LNCaP clone FGC (cell line): ENCODE results near the gene AIG1.

Source experiments
- DNase-seq: peaks from one replicate; pipeline ENCODE4 v3.0.0-alpha.2; 2011; ENCODE audit warnings: low read depth
- H3K4me3 ChIP-seq: 2 replicates; pipeline ENCODE4 v1.5.1; 2011; ENCODE audit warnings: mild to moderate bottlenecking, low read depth, low read length, control low read depth
- TF ChIP-seq, protein P1 (sequence below): IDR thresholded peaks from 2 replicates; pipeline ENCODE4 v1.5.1; 2012; ENCODE audit warnings: mild to moderate bottlenecking; ENCODE audit not compliant: control insufficient read depth, insufficient read depth; ENCODE audit errors: extremely low read depth

AIG1 gene

DNA sequence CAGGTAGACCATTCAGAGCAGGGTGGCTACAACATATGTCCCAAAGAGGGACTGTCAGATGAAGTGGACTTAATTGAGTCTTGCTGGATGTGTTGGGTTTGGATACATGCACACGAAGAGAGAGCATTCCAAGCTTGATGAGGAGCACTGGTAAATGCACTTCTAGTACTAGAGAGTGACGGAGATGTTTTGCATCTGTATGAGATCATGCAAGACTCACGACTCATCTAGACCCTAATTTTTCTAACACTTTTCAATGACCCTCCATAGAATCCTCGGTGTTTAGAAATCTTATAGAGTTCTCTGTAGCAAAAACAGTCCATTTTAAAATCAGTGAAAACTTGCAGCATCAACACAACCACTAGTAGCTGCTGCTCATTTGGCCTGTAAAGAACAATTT lies 4.8 kb upstream of the AIG1 start:
- H3K4me3 ChIP-seq = no peak overlapping the region
- no peak for DNase-seq
- TF ChIP-seq, protein P1, sequence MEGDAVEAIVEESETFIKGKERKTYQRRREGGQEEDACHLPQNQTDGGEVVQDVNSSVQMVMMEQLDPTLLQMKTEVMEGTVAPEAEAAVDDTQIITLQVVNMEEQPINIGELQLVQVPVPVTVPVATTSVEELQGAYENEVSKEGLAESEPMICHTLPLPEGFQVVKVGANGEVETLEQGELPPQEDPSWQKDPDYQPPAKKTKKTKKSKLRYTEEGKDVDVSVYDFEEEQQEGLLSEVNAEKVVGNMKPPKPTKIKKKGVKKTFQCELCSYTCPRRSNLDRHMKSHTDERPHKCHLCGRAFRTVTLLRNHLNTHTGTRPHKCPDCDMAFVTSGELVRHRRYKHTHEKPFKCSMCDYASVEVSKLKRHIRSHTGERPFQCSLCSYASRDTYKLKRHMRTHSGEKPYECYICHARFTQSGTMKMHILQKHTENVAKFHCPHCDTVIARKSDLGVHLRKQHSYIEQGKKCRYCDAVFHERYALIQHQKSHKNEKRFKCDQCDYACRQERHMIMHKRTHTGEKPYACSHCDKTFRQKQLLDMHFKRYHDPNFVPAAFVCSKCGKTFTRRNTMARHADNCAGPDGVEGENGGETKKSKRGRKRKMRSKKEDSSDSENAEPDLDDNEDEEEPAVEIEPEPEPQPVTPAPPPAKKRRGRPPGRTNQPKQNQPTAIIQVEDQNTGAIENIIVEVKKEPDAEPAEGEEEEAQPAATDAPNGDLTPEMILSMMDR = no peak

DNA sequence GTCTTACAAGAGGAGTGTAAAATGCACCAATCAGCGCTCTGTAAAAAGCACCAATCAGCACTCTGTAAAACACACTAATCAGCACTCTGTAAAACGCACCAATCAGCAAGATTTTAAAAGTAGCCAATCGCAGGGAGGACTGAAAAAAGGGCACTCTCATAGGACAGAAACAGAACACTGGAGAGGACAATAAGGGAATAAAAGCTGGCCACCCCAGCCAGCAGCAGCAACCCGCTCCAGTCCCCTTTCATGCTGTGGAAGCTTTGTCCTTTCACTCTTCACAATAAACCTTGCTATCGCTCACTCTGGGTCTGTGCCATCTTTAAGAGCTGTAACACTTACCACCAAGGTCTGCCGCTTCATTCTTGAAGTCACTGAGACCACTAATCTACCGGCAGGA lies 1.7 kb upstream of the AIG1 start:
- DNase-seq = no peak
- peak overlapping the region; percentile 80; the same call in 1 of the 2 replicates for H3K4me3 ChIP-seq
- TF ChIP-seq, protein P1 = no peak

DNA sequence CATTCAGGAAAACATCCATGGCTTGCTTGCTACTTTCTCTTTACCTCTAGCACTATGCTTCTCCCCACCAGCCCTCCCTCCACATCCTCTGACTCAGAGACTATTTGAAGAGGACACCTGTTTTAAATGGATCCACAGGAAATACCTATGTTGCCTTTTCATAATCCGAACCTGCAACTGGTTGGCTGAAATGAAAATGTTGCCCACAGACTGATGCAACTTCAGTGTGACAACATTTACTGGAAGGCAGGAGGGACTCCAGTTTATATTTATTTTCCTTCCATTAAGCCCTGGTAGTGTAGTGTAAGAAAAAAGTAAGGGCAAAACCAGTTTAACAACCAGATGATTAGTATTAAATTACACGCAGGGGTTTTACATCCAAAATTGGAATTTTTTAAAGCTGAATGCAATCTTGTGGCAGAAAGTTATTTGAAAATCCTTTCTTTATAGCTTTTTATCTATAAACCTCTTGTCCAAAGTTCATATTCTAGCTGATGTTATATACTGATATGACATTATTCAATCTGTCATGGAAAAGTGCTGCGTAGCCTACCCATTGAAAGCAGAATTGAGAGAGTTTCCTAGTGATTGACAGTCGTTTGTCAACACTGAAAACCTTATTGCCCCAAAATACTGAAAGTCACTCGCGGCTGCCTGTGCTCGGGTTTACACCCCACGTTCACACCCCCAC lies 881 bp upstream of the AIG1 start:
- TF ChIP-seq, protein P1 = no peak
- H3K4me3 ChIP-seq = peak overlapping the region; percentile 80
- DNase-seq = peak; percentile 71

DNA sequence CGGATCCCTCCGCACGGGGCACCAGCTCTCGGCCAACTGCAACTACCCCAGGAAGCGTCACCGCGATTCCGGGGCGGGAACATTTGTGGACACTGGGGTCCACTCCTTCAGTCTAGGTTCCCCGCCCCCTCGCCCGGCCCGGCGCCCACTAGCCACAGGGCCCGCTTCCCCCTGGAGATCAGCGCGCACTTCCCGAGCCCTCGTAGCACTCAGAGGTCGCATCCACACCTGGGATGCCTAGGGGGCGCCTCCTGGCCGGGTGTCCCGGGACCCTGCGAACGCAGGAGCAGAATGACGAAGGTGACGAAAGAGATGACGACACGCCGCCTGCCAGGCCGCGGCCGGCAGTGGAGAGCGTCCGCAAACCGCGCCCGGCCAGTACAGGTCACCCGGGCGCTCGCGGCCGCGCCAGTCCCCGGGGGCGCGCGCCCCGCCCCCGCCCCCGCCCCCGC lies 309 bp upstream of the AIG1 start:
- TF ChIP-seq, protein P1 = peak; percentile 20
- H3K4me3 ChIP-seq = peak overlapping the region; percentile 80
- DNase-seq = no peak

DNA sequence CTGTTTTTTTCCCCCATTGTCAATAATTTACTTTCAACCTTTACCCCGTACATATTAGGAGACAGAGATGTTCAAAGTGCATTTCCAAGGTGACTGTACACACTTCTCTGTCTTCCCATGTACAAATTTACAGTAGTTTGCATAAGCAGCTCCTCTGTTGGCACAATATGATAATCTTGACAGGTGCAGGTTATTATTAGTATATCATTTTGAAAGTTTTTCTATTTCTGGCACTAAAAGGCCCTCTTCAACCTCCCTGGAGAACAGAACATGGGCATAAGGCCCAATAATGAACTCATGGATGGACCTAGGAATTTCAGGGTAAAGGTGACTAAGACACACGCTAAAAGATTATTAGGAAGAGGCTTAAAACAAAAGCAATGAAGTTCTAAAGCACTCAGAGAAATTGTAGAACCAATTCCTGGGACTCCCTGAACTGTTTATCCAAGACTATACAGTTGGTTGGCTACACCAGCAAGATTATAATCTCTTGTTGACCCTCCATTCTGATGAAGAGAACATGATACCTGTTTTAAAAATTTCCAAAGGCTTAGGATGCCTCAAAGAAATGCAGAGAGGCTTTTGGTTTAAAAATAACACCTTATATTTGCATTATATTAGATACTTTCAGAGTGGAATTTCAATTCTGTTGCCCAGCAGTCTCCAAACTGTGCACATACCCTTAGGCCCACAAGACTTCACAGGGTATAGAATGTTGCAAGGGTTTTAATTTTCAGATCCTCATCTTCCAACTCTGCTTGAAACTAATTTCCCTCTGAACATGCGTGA lies 1.1 kb downstream of the AIG1 start:
- H3K4me3 ChIP-seq = peak overlapping the region; percentile 80
- TF ChIP-seq, protein P1 = no peak
- no peak for DNase-seq

DNA sequence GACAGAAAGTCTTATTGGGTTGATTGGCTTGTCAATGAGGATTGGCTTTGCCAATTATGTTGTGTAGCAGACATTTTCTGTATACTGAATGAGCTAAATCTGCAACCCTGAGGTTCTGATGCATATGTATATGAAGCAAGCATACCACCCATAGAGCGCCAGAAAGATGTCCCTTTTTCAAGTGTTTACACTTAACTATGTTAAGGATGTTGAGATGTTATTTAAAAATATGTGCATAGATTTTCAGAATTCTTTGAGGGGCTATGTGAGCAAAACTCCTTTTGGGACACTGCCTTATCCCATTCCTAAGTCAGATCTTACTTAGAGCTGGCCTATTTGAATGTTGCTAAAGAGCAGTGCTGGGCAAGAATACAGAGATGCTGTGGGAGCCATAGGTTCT lies 1.9 kb downstream of the AIG1 start:
- no peak for DNase-seq
- no peak overlapping the region for H3K4me3 ChIP-seq
- TF ChIP-seq, protein P1 = no peak
